NCI-H510A (cell line): ENCODE results near the gene DIAPH3.

ENCODE experiments used
- DNase-seq: peaks from one replicate; lab custom pipeline; 2025; lab: John Stamatoyannopoulos, UW

Gene DIAPH3

GRCh38 chr13:59962343-59962742 lies 201.4 kb downstream of the DIAPH3 start:
- DNase-seq, result no peak

- no peak for DNase-seq
These were observed 203.0 kb downstream of the DIAPH3 start for GRCh38 chr13:59960683-59961082.

- DNase-seq, result no peak
These were observed 206.3 kb downstream of the DIAPH3 start for GRCh38 chr13:59957438-59957837.

GRCh38 chr13:59954601-59955000 lies 209.1 kb downstream of the DIAPH3 start:
- no peak for DNase-seq

- DNase-seq, result no peak
These were observed 212.7 kb downstream of the DIAPH3 start for GRCh38 chr13:59951011-59951410.

- DNase-seq, result no peak
These were observed 213.5 kb downstream of the DIAPH3 start for GRCh38 chr13:59950266-59950665.

- DNase-seq, result no peak
These were observed 215.0 kb downstream of the DIAPH3 start for GRCh38 chr13:59948686-59949085.

GRCh38 chr13:59946944-59947343 lies 216.8 kb downstream of the DIAPH3 start:
- DNase-seq, result no peak

GRCh38 chr13:59931621-59932020 lies 232.1 kb downstream of the DIAPH3 start:
- DNase-seq, result peak; percentile 0

GRCh38 chr13:59924256-59924655 lies 239.5 kb downstream of the DIAPH3 start:
- no peak for DNase-seq

GRCh38 chr13:59915252-59915651 lies 248.5 kb downstream of the DIAPH3 start:
- DNase-seq, result no peak

GRCh38 chr13:59914556-59914955 lies 249.2 kb downstream of the DIAPH3 start:
- no peak for DNase-seq

GRCh38 chr13:59906413-59907049 lies 257.2 kb downstream of the DIAPH3 start:
- DNase-seq, result no peak

GRCh38 chr13:59901191-59901590 lies 262.5 kb downstream of the DIAPH3 start:
- DNase-seq, result no peak

- no peak for DNase-seq
These were observed 265.7 kb downstream of the DIAPH3 start for GRCh38 chr13:59898066-59898465.

GRCh38 chr13:59893266-59893665 lies 270.5 kb downstream of the DIAPH3 start:
- no peak for DNase-seq

GRCh38 chr13:59891053-59891452 lies 272.7 kb downstream of the DIAPH3 start:
- DNase-seq, result no peak

- DNase-seq, result no peak
These were observed 273.7 kb downstream of the DIAPH3 start for GRCh38 chr13:59890054-59890453.

- DNase-seq, result no peak
These were observed 275.3 kb downstream of the DIAPH3 start for GRCh38 chr13:59888408-59888807.

- no peak for DNase-seq
These were observed 278.7 kb downstream of the DIAPH3 start for GRCh38 chr13:59885076-59885475.

- DNase-seq, result no peak
These were observed 279.8 kb downstream of the DIAPH3 start for GRCh38 chr13:59883885-59884284.

GRCh38 chr13:59880468-59880867 lies 283.3 kb downstream of the DIAPH3 start:
- DNase-seq, result no peak

GRCh38 chr13:59879281-59879680 lies 284.4 kb downstream of the DIAPH3 start:
- DNase-seq, result no peak

- no peak for DNase-seq
These were observed 285.8 kb downstream of the DIAPH3 start for GRCh38 chr13:59877933-59878332.
